HEK293 (cell line): Measurements from ENCODE around the gene SHCBP1L.

ENCODE experiments used
- CTCF ChIA-PET: fragments of 350-600 bp; formaldehyde crosslinking; extraction: SDS; loops from one replicate; lab custom pipeline; 2021; ENCODE audit warnings: antibody characterized with exemption; lab: Yijun Ruan, JAX
- POLR2A ChIA-PET: fragments of 300-600 bp; formaldehyde crosslinking; extraction: SDS; loops from one replicate; lab custom pipeline; 2020; ENCODE audit warnings: antibody characterized with exemption, inconsistent platforms; lab: Yijun Ruan, JAX
- H3K27ac ChIP-seq: fragments of 200-500 bp; sonication (Bioruptor generic); 2 replicates; pipeline ENCODE4 v1.5.1; 2014; ENCODE audit warnings: low read depth, low read length, control low read depth, inconsistent platforms; ENCODE audit errors: extremely low read depth
- H3K36me3 ChIP-seq, 2 experiments: fragments of 200-500 bp in 1 of 2; sonication (Bioruptor generic) in 1 of 2; 1 replicate in 1 of 2; 2 replicates in 1 of 2; pipeline ENCODE4 v1.5.1; 2014 to 2017; ENCODE audit warnings: inconsistent platforms in 2 of 2, low read length in 2 of 2; ENCODE audit not compliant: control insufficient read depth in 2 of 2, insufficient read depth in 1 of 2
- H3K4me1 ChIP-seq: fragments of 200-500 bp; sonication (Bioruptor generic); 2 replicates; pipeline ENCODE4 v1.5.1; 2014; ENCODE audit warnings: mild to moderate bottlenecking, low read length, inconsistent platforms; ENCODE audit not compliant: control insufficient read depth, insufficient read depth
- H3K4me3 ChIP-seq: 2 replicates; pipeline ENCODE4 v1.5.1; 2011; ENCODE audit warnings: low read depth, mild to moderate bottlenecking, control low read depth, low read length, moderate library complexity
- H3K9me3 ChIP-seq: fragments of 200-500 bp; sonication (Bioruptor generic); 2 replicates; pipeline ENCODE4 v1.5.1; 2014; ENCODE audit warnings: low read depth, low read length, inconsistent platforms; ENCODE audit not compliant: control insufficient read depth, insufficient read depth
- AEBP2 ChIP-seq: fragments of 450-650 bp; formaldehyde crosslinking; IDR thresholded peaks from 2 replicates; pipeline ENCODE4 v1.5.1; 2016; ENCODE audit warnings: missing biosample characterization, missing genetic modification characterization, borderline replicate concordance
- CTCF ChIP-seq: fragments of 450-650 bp; formaldehyde crosslinking; IDR thresholded peaks from 2 replicates; pipeline ENCODE4 v1.5.1; 2016; ENCODE audit warnings: missing biosample characterization, missing genetic modification characterization
- KLF16 ChIP-seq: fragments of 450-650 bp; formaldehyde crosslinking; IDR thresholded peaks from 2 replicates; pipeline ENCODE4 v1.5.1; 2017; ENCODE audit warnings: missing biosample characterization, missing genetic modification characterization
- ZBTB20 ChIP-seq: fragments of 450-650 bp; formaldehyde crosslinking; IDR thresholded peaks from 2 replicates; pipeline ENCODE4 v1.5.1; 2016; ENCODE audit warnings: missing biosample characterization, missing genetic modification characterization
- ZFP69B ChIP-seq: fragments of 450-650 bp; formaldehyde crosslinking; IDR thresholded peaks from 2 replicates; pipeline ENCODE4 v1.5.1; 2016; ENCODE audit warnings: missing biosample characterization, missing genetic modification characterization
- ZNF19 ChIP-seq: fragments of 450-650 bp; formaldehyde crosslinking; IDR thresholded peaks from 2 replicates; pipeline ENCODE4; 2016; ENCODE audit warnings: missing biosample characterization, missing genetic modification characterization, low read depth
- ZNF311 ChIP-seq: fragments of 450-650 bp; formaldehyde crosslinking; IDR thresholded peaks from 2 replicates; pipeline ENCODE4 v1.5.1; 2017; ENCODE audit warnings: missing biosample characterization, missing genetic modification characterization, borderline replicate concordance
- ZNF324 ChIP-seq: fragments of 450-650 bp; formaldehyde crosslinking; IDR thresholded peaks from 2 replicates; pipeline ENCODE4 v1.5.1; 2016; ENCODE audit warnings: missing biosample characterization, missing genetic modification characterization
- ZNF335 ChIP-seq: fragments of 450-650 bp; formaldehyde crosslinking; conservative IDR thresholded peaks from 2 replicates; pipeline ENCODE4 v1.5.1; 2016; ENCODE audit warnings: missing biosample characterization, missing genetic modification characterization
- ZNF404 ChIP-seq: fragments of 450-650 bp; formaldehyde crosslinking; IDR thresholded peaks from 2 replicates; pipeline ENCODE4 v1.5.1; 2017; ENCODE audit warnings: missing biosample characterization, missing genetic modification characterization
- ZNF488 ChIP-seq: fragments of 450-650 bp; formaldehyde crosslinking; IDR thresholded peaks from 2 replicates; pipeline ENCODE4 v1.5.1; 2016; ENCODE audit warnings: missing biosample characterization, missing genetic modification characterization
- ZNF501 ChIP-seq: fragments of 450-650 bp; formaldehyde crosslinking; IDR thresholded peaks from 2 replicates; pipeline ENCODE4 v1.5.1; 2016; ENCODE audit warnings: missing biosample characterization, missing genetic modification characterization
- ZNF521 ChIP-seq: fragments of 450-650 bp; formaldehyde crosslinking; IDR thresholded peaks from 2 replicates; pipeline ENCODE4 v1.5.1; 2017; ENCODE audit warnings: missing biosample characterization, mild to moderate bottlenecking, missing genetic modification characterization
- ZNF544 ChIP-seq: fragments of 450-650 bp; formaldehyde crosslinking; IDR thresholded peaks from 2 replicates; pipeline ENCODE4 v1.5.0; 2017; ENCODE audit warnings: missing biosample characterization, missing genetic modification characterization
- ZNF707 ChIP-seq: fragments of 450-650 bp; formaldehyde crosslinking; IDR thresholded peaks from 2 replicates; pipeline ENCODE4 v1.5.1; 2016; ENCODE audit warnings: missing biosample characterization, missing genetic modification characterization
- ZNF785 ChIP-seq: fragments of 450-650 bp; formaldehyde crosslinking; IDR thresholded peaks from 2 replicates; pipeline ENCODE4 v1.5.1; 2016; ENCODE audit warnings: missing biosample characterization, missing genetic modification characterization
- ZNF843 ChIP-seq: fragments of 450-650 bp; formaldehyde crosslinking; IDR thresholded peaks from 2 replicates; pipeline ENCODE4 v1.5.1; 2016; ENCODE audit warnings: missing biosample characterization, missing genetic modification characterization
- TF ChIP-seq, protein P1 (sequence below): fragments of 450-650 bp; formaldehyde crosslinking; IDR thresholded peaks from 2 replicates; pipeline ENCODE4 v1.5.1; 2016; ENCODE audit warnings: missing biosample characterization, missing genetic modification characterization, borderline replicate concordance
- TF ChIP-seq, protein P2 (sequence below): fragments of 450-650 bp; formaldehyde crosslinking; IDR thresholded peaks from 2 replicates; pipeline ENCODE4 v1.5.1; 2016; ENCODE audit warnings: missing biosample characterization, missing genetic modification characterization
- TF ChIP-seq, protein P3 (sequence below): fragments of 450-650 bp; formaldehyde crosslinking; IDR thresholded peaks from 2 replicates; pipeline ENCODE4; 2016; ENCODE audit warnings: missing biosample characterization, missing genetic modification characterization
- TF ChIP-seq, protein P4 (sequence below): fragments of 450-650 bp; formaldehyde crosslinking; IDR thresholded peaks from 2 replicates; pipeline ENCODE4 v1.5.1; 2016; ENCODE audit warnings: missing biosample characterization, missing genetic modification characterization, low read depth

SHCBP1L gene

DNA sequence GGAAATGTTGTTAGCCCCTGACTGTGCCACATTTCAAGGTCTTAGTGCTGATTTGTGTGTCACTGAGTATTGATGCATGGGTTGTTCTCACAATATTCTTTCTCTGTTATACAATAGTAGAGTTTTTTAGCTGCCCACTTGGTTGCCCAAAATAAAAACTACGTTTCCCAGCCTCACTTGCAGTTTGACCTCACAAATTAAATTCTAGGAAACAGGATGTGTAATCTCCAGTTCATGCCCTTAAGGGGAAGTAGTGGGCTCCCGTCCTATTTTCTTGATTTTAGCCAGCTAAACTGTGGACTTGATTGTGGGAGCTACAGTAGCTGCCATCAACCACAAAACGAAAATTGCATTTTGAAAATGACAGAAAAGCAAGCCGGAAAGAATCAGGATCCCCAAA, 42.9 kb upstream of the SHCBP1L start:
- no peaks in the 10 kb centered on the region for H3K36me3 ChIP-seq
- TF ChIP-seq, protein P1, sequence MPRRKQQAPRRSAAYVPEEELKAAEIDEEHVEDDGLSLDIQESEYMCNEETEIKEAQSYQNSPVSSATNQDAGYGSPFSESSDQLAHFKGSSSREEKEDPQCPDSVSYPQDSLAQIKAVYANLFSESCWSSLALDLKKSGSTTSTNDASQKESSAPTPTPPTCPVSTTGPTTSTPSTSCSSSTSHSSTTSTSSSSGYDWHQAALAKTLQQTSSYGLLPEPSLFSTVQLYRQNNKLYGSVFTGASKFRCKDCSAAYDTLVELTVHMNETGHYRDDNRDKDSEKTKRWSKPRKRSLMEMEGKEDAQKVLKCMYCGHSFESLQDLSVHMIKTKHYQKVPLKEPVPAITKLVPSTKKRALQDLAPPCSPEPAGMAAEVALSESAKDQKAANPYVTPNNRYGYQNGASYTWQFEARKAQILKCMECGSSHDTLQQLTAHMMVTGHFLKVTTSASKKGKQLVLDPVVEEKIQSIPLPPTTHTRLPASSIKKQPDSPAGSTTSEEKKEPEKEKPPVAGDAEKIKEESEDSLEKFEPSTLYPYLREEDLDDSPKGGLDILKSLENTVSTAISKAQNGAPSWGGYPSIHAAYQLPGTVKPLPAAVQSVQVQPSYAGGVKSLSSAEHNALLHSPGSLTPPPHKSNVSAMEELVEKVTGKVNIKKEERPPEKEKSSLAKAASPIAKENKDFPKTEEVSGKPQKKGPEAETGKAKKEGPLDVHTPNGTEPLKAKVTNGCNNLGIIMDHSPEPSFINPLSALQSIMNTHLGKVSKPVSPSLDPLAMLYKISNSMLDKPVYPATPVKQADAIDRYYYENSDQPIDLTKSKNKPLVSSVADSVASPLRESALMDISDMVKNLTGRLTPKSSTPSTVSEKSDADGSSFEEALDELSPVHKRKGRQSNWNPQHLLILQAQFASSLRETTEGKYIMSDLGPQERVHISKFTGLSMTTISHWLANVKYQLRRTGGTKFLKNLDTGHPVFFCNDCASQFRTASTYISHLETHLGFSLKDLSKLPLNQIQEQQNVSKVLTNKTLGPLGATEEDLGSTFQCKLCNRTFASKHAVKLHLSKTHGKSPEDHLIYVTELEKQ (tag by site-specific recombination), result no peak
- peak; percentile 36; the same call in 1 of the 2 replicates for TF ChIP-seq ZNF335 (tag by site-specific recombination)
- H3K4me1 ChIP-seq, result no peaks in the 10 kb centered on the region
- ChIA-PET POLR2A (no interaction called here), CTCF (no interaction called here)
- H3K9me3 ChIP-seq, result no peaks in the 10 kb centered on the region
- no peak overlapping the region for H3K27ac ChIP-seq
- no peak overlapping the region for H3K4me3 ChIP-seq

DNA sequence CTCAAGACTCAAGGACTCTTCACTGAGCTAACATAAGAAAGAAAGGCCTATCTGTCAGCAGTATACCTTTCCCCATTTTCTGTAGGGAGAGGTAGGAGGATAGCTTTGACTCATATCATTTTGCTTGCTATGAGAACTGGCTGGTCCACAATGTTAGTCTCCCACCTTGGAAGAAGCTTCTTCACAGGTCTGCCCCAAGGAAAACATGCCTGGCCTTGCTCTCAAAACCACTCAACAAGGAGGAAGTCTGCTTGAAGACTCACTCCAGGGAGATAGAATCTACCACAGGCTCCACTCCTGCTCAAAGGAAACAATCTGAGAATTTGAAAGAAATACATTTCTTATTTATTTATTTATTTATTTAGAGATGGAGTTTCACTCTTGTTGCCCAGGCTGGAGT, 40.8 kb upstream of the SHCBP1L start:
- ChIA-PET POLR2A (no interaction called here), CTCF (no interaction called here)
- TF ChIP-seq ZNF544 (tag by site-specific recombination), result no peak
- no peak for TF ChIP-seq ZNF501
- no peak for TF ChIP-seq ZNF404 (tag by site-specific recombination)
- TF ChIP-seq ZNF488 (tag by site-specific recombination), result no peak
- TF ChIP-seq KLF16 (tag by site-specific recombination), result no peak
- TF ChIP-seq ZNF521 (tag by site-specific recombination), result no peak
- no peak for TF ChIP-seq ZFP69B (tag by site-specific recombination)
- no peak for TF ChIP-seq CTCF (tag by site-specific recombination)
- no peak for TF ChIP-seq ZBTB20
- TF ChIP-seq ZNF324, result no peak
- TF ChIP-seq ZNF785 (tag by site-specific recombination), result no peak
- TF ChIP-seq ZNF311 (tag by site-specific recombination), result no peak
- TF ChIP-seq, protein P2, sequence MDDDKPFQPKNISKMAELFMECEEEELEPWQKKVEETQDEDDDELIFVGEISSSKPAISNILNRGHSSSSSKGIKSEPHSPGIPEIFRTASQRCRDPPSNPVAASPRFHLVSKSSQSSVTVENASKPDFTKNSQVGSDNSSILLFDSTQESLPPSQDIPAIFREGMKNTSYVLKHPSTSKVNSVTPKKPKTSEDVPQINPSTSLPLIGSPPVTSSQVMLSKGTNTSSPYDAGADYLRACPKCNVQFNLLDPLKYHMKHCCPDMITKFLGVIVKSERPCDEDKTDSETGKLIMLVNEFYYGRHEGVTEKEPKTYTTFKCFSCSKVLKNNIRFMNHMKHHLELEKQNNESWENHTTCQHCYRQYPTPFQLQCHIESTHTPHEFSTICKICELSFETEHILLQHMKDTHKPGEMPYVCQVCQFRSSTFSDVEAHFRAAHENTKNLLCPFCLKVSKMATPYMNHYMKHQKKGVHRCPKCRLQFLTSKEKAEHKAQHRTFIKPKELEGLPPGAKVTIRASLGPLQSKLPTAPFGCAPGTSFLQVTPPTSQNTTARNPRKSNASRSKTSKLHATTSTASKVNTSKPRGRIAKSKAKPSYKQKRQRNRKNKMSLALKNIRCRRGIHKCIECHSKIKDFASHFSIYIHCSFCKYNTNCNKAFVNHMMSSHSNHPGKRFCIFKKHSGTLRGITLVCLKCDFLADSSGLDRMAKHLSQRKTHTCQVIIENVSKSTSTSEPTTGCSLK (tag by site-specific recombination), result no peak
- TF ChIP-seq, protein P3, sequence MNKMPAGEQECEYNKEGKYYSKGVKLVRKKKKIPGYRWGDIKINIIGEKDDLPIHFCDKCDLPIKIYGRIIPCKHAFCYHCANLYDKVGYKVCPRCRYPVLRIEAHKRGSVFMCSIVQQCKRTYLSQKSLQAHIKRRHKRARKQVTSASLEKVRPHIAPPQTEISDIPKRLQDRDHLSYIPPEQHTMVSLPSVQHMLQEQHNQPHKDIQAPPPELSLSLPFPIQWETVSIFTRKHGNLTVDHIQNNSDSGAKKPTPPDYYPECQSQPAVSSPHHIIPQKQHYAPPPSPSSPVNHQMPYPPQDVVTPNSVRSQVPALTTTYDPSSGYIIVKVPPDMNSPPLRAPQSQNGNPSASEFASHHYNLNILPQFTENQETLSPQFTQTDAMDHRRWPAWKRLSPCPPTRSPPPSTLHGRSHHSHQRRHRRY (tag by site-specific recombination), result no peak
- TF ChIP-seq ZNF707 (tag by site-specific recombination), result no peak
- no peak for TF ChIP-seq ZNF843 (tag by site-specific recombination)
- TF ChIP-seq ZNF19 (tag by site-specific recombination), result no peak
- TF ChIP-seq, protein P4, sequence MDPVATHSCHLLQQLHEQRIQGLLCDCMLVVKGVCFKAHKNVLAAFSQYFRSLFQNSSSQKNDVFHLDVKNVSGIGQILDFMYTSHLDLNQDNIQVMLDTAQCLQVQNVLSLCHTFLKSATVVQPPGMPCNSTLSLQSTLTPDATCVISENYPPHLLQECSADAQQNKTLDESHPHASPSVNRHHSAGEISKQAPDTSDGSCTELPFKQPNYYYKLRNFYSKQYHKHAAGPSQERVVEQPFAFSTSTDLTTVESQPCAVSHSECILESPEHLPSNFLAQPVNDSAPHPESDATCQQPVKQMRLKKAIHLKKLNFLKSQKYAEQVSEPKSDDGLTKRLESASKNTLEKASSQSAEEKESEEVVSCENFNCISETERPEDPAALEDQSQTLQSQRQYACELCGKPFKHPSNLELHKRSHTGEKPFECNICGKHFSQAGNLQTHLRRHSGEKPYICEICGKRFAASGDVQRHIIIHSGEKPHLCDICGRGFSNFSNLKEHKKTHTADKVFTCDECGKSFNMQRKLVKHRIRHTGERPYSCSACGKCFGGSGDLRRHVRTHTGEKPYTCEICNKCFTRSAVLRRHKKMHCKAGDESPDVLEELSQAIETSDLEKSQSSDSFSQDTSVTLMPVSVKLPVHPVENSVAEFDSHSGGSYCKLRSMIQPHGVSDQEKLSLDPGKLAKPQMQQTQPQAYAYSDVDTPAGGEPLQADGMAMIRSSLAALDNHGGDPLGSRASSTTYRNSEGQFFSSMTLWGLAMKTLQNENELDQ (tag by site-specific recombination), result no peak
- TF ChIP-seq AEBP2 (tag by site-specific recombination), result no peak
- Histone ChIP-seq H3K4me1 (no peaks in the 10 kb centered on the region), H3K9me3 (no peaks in the 10 kb centered on the region), H3K4me3 (no peak overlapping the region), H3K27ac (no peak overlapping the region), H3K36me3 (no peaks in the 10 kb centered on the region)
